IMR-90 (cell line): ENCODE results near the gene SLC13A5. TPM values are rescaled to one million over a fixed set of nuclear protein-coding genes. Genes with fewer than 3 reads are reported as not detected.
"Not testable (repeated sequence)": the region's sequence is repeated elsewhere in the genome, so short reads cannot be mapped to it uniquely, and the experiment has no call there.

Experiments
- ATAC-seq: fragments of 200-7000 bp; cut with Tn5 transposase; 2 replicates; pipeline ENCODE4 v1.9.1; 2020; ENCODE audit warnings: low read depth, mild to moderate bottlenecking, moderate library complexity
- BruUV-seq: library from RNA; stranded (reverse); fragments of 400-500 nt; replicated peaks from 2 replicates; lab custom pipeline; 2021; lab: Mats Ljungman, UMichigan
- CTCF ChIA-PET: fragments of 300-600 bp; formaldehyde crosslinking; extraction: SDS; loops from one replicate; lab custom pipeline; 2021; ENCODE audit warnings: antibody characterized with exemption; lab: Yijun Ruan, JAX
- POLR2A ChIA-PET: fragments of 300-600 bp; sonication (Branson Sonifier 250); formaldehyde crosslinking; loops from one replicate; lab custom pipeline; 2022; ENCODE audit warnings: antibody characterized with exemption; ENCODE audit not compliant: unreplicated experiment; lab: Charles Lee
- DNase-seq: peaks from one replicate; pipeline ENCODE4 v3.0.0; 2013
- H2AFZ ChIP-seq: replicated peaks from 2 replicates; pipeline ENCODE3; 2013; ENCODE audit warnings: low read length, mild to moderate bottlenecking; ENCODE audit not compliant: poor library complexity
- H2AK5ac ChIP-seq: 2 replicates; pipeline ENCODE4 v1.6.1; 2013; ENCODE audit warnings: low read depth, low read length, inconsistent platforms
- H2AK9ac ChIP-seq: replicated peaks from 2 replicates; pipeline ENCODE3; 2013; ENCODE audit warnings: mild to moderate bottlenecking, low read depth, low read length, moderate library complexity; ENCODE audit not compliant: poor library complexity
- H2BK120ac ChIP-seq: 2 replicates; pipeline ENCODE4 v1.6.1; 2013; ENCODE audit warnings: low read depth, low read length, inconsistent platforms
- H2BK15ac ChIP-seq: 3 replicates; pipeline ENCODE4 v1.6.1; 2013; ENCODE audit warnings: low read depth, low read length, inconsistent platforms
- H2BK20ac ChIP-seq: 2 replicates; pipeline ENCODE4 v1.6.1; 2013; ENCODE audit warnings: low read depth, mild to moderate bottlenecking, inconsistent platforms, low read length, moderate library complexity
- H2BK5ac ChIP-seq: 2 replicates; pipeline ENCODE4 v1.6.1; 2013; ENCODE audit warnings: mild to moderate bottlenecking, low read depth, low read length, inconsistent platforms; ENCODE audit not compliant: poor library complexity, severe bottlenecking
- H3K14ac ChIP-seq: replicated peaks from 2 replicates; pipeline ENCODE4 v1.6.1; 2013; ENCODE audit warnings: low read depth, low read length, inconsistent platforms
- H3K18ac ChIP-seq: 2 replicates; pipeline ENCODE4 v1.6.1; 2013; ENCODE audit warnings: low read depth, low read length, control low read depth
- H3K23ac ChIP-seq: 2 replicates; pipeline ENCODE4 v1.6.1; 2013; ENCODE audit warnings: low read depth, low read length, inconsistent platforms
- H3K27ac ChIP-seq: 2 replicates; pipeline ENCODE4 v1.5.1; 2013; ENCODE audit warnings: mild to moderate bottlenecking, control low read depth, low read length; ENCODE audit not compliant: insufficient read depth
- H3K27me3 ChIP-seq: 2 replicates; pipeline ENCODE4 v1.6.1; 2013; ENCODE audit warnings: low read length; ENCODE audit not compliant: control insufficient read depth, insufficient read depth
- H3K36me3 ChIP-seq: 2 replicates; pipeline ENCODE4 v1.6.1; 2013; ENCODE audit warnings: low read length, mixed read lengths; ENCODE audit not compliant: control insufficient read depth, insufficient read depth
- H3K4ac ChIP-seq: 2 replicates; pipeline ENCODE4 v1.6.1; 2013; ENCODE audit warnings: low read depth, low read length, inconsistent platforms
- H3K4me1 ChIP-seq: 2 replicates; pipeline ENCODE4 v1.6.1; 2013; ENCODE audit warnings: low read length, mixed read lengths; ENCODE audit not compliant: control insufficient read depth, insufficient read depth
- H3K4me2 ChIP-seq: 2 replicates; pipeline ENCODE4 v1.6.1; 2013; ENCODE audit warnings: low read depth, mild to moderate bottlenecking, control low read depth, low read length, moderate library complexity
- H3K4me3 ChIP-seq: 2 replicates; pipeline ENCODE4 v1.5.1; 2013; ENCODE audit warnings: low read depth, mild to moderate bottlenecking, control low read depth, low read length, moderate library complexity; ENCODE audit not compliant: insufficient read depth
- H3K56ac ChIP-seq: 2 replicates; pipeline ENCODE4 v1.6.1; 2013; ENCODE audit warnings: low read length, inconsistent platforms; ENCODE audit not compliant: insufficient read depth; ENCODE audit errors: extremely low read depth
- H3K79me1 ChIP-seq, 2 experiments: 2 replicates each; pipeline ENCODE4 v1.6.1; 2013; ENCODE audit warnings: low read length in 2 of 2, inconsistent platforms in 1 of 2, low read depth in 1 of 2
- H3K9ac ChIP-seq: 2 replicates; pipeline ENCODE4 v1.6.1; 2013; ENCODE audit warnings: low read depth, low read length, control low read depth
- H3K9me1 ChIP-seq: 2 replicates; pipeline ENCODE4 v1.6.1; 2013; ENCODE audit warnings: low read length, inconsistent platforms; ENCODE audit not compliant: insufficient read depth
- H3K9me3 ChIP-seq: 2 replicates; pipeline ENCODE4 v1.6.1; 2013; ENCODE audit warnings: low read length; ENCODE audit not compliant: control insufficient read depth, insufficient read depth
- H4K20me1 ChIP-seq: 2 replicates; pipeline ENCODE4 v1.6.1; 2013; ENCODE audit warnings: low read length, inconsistent platforms; ENCODE audit not compliant: insufficient read depth
- H4K5ac ChIP-seq: 2 replicates; pipeline ENCODE4 v1.6.1; 2013; ENCODE audit warnings: mild to moderate bottlenecking, low read depth, low read length, control low read depth
- H4K8ac ChIP-seq, 2 experiments: 2 replicates each; pipeline ENCODE4 v1.6.1; 2013; ENCODE audit warnings: low read depth in 2 of 2, low read length in 2 of 2, control low read depth in 1 of 2, inconsistent platforms in 1 of 2
- H4K91ac ChIP-seq: 2 replicates; pipeline ENCODE4 v1.6.1; 2013; ENCODE audit warnings: low read depth, low read length, inconsistent platforms; ENCODE audit not compliant: insufficient read depth
- WGBS, 2 experiments: methylation state at CpG; one replicate each; pipeline versions ENCODE4 v1.1.5 to v1.1.7; 2013; ENCODE audit warnings: missing lambda C conversion rate in 2 of 2; ENCODE audit not compliant: insufficient read length in 1 of 2; ENCODE audit errors: extremely low coverage in 2 of 2; 5-methylcytosine and 5-hydroxymethylcytosine counted together
- dilution Hi-C: fragments of 300-500 bp; cut with HindIII; formaldehyde crosslinking; loops from one replicate; pipeline ENCODE4 v1.14.3; 2018; ENCODE audit warnings: low sequenced_read_pairs; ENCODE audit not compliant: unreplicated experiment
- in situ Hi-C: fragments of 300-500 bp; cut with MboI; formaldehyde crosslinking; loops from 3 replicates; pipeline ENCODE4 v1.14.3; 2019; ENCODE audit warnings: low sequenced_read_pairs, inconsistent platforms, mixed read lengths
- intact Hi-C: fragments of 100-400 bp; cut with micrococcal nuclease; formaldehyde crosslinking; loops from 2 replicates; pipeline ENCODE4 v1.10.0; 2022
- polyA plus RNA-seq, 3 experiments: library from polyadenylated mRNA; depleted of rRNA; stranded (reverse); fragments of >200 nt; gene quantifications; 2 replicates each; pipeline ENCODE4 v1.2.3, GENCODE V29; 2012; ENCODE audit warnings: low replicate concordance in 1 of 3
- total RNA-seq: library from RNA; depleted of rRNA; stranded (reverse); fragments of >200 nt; gene quantifications from 2 replicates; pipeline ENCODE4 v1.2.3, GENCODE V29; 2012

Gene SLC13A5
- total and polyA plus RNA-seq, 2 of the 4 experiments (the other 2 are of a cell fraction): not detected

- H3K56ac ChIP-seq, H3K23ac ChIP-seq, H2BK15ac ChIP-seq, H3K18ac ChIP-seq, H3K4ac ChIP-seq, H3K9ac ChIP-seq, CTCF ChIA-PET, ATAC-seq, H4K20me1 ChIP-seq, H3K27ac ChIP-seq, H2BK5ac ChIP-seq, H2BK20ac ChIP-seq, in situ Hi-C loops, H3K9me1 ChIP-seq, H4K8ac ChIP-seq, DNase-seq, H3K14ac ChIP-seq, H3K4me1 ChIP-seq, H4K91ac ChIP-seq, POLR2A ChIA-PET, BruUV-seq, H3K4me3 ChIP-seq, H2AFZ ChIP-seq, H4K5ac ChIP-seq, H2BK120ac ChIP-seq, H3K4me2 ChIP-seq, H2AK5ac ChIP-seq, H3K36me3 ChIP-seq, H3K9me3 ChIP-seq, dilution Hi-C loops, H2AK9ac ChIP-seq: not testable (repeated sequence)
- WGBS, 2 experiments: no CpG with 5 or more reads among the region's 41 CpGs
- Histone ChIP-seq H3K79me1 (peaks cover 4 to 11% of the 10 kb centered on the region in 2 experiments; a peak in 3 of 4 replicates), H3K27me3 (peaks cover 45% of the 10 kb centered on the region)
- intact Hi-C loops: loop anchor here (10.0 kb wide), 1 partner anchor 1071 kb away; the partner anchor contains the start of gene NLRP1
These were observed 57.3 kb downstream of the SLC13A5 start for GRCh38 chr17:6655732-6656361.
